Measurements from ENCODE around the gene PSMG4.

Gene PSMG4

DNA sequence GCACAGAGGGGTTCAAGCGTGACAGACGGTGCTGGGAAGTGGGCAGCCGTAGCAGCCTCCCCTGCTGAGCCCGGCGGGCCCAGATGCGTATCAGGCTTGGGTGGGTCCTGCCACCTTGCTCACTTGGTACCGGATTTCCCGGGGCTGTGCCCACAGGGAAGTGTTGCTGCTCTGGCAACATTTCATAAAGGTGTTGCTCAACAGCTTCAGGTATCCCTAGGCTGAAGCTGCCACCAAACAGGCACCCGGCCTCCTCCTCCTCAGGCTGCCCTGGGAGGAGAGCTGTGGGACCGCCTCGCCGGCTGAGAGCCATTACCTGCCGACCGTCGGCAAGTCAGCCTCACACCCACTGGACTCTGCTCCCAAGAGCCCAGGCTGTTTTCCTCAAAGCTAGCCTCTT is 11.5 kb downstream of the PSMG4 start:
- Histone ChIP-seq H3K27ac (replicated peaks) (no peak overlapping the region), H3K4me3 (replicated peaks; ENCODE audit: insufficient read depth, low read length) (no peak overlapping the region)

DNA sequence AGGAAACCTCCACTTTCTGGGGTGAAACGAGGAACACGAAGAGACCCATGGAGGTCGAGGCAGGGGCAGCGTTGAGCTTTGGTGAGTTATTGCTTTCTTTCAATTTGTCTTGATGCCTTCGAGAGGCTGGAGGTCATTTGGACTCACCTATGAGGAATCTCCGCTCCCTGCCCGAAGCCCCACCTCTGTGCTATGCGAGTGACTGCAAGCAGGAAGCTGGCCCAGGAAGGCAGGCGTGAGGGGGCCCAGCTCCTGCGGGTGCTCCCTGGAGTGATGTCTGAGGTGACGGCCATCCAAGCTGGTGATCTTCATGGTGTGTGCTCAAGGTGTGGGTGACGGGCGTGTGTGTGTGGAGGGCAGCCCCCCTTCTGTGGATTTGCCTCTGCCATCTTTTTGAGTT is 13.0 kb downstream of the PSMG4 start:
- DNase-seq (ENCODE audit: low read depth in 1 of 2, low spot score in 1 of 2), result no peak
- Histone ChIP-seq H3K27ac (replicated peaks) (no peak overlapping the region), H3K27me3 (ENCODE audit: insufficient read depth, poor library complexity, severe bottlenecking) (no peaks in the 10 kb centered on the region), H3K4me3 (replicated peaks; ENCODE audit: insufficient read depth, low read length) (no peak overlapping the region)
- TF ChIP-seq SPI1 (IDR thresholded peaks at IDR 0.05; ENCODE audit: borderline replicate concordance, low read depth), result no peak
- TF ChIP-seq, protein P1, sequence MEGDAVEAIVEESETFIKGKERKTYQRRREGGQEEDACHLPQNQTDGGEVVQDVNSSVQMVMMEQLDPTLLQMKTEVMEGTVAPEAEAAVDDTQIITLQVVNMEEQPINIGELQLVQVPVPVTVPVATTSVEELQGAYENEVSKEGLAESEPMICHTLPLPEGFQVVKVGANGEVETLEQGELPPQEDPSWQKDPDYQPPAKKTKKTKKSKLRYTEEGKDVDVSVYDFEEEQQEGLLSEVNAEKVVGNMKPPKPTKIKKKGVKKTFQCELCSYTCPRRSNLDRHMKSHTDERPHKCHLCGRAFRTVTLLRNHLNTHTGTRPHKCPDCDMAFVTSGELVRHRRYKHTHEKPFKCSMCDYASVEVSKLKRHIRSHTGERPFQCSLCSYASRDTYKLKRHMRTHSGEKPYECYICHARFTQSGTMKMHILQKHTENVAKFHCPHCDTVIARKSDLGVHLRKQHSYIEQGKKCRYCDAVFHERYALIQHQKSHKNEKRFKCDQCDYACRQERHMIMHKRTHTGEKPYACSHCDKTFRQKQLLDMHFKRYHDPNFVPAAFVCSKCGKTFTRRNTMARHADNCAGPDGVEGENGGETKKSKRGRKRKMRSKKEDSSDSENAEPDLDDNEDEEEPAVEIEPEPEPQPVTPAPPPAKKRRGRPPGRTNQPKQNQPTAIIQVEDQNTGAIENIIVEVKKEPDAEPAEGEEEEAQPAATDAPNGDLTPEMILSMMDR (IDR thresholded peaks at IDR 0.05; ENCODE audit: insufficient read depth, low read length), result no peak
- no peak for TF ChIP-seq GABPA (IDR thresholded peaks at IDR 0.05; ENCODE audit: low read depth)
- no peak for TF ChIP-seq POLR2AphosphoS5 (IDR thresholded peaks at IDR 0.05; ENCODE audit: low read depth)
- TF ChIP-seq, protein P2, sequence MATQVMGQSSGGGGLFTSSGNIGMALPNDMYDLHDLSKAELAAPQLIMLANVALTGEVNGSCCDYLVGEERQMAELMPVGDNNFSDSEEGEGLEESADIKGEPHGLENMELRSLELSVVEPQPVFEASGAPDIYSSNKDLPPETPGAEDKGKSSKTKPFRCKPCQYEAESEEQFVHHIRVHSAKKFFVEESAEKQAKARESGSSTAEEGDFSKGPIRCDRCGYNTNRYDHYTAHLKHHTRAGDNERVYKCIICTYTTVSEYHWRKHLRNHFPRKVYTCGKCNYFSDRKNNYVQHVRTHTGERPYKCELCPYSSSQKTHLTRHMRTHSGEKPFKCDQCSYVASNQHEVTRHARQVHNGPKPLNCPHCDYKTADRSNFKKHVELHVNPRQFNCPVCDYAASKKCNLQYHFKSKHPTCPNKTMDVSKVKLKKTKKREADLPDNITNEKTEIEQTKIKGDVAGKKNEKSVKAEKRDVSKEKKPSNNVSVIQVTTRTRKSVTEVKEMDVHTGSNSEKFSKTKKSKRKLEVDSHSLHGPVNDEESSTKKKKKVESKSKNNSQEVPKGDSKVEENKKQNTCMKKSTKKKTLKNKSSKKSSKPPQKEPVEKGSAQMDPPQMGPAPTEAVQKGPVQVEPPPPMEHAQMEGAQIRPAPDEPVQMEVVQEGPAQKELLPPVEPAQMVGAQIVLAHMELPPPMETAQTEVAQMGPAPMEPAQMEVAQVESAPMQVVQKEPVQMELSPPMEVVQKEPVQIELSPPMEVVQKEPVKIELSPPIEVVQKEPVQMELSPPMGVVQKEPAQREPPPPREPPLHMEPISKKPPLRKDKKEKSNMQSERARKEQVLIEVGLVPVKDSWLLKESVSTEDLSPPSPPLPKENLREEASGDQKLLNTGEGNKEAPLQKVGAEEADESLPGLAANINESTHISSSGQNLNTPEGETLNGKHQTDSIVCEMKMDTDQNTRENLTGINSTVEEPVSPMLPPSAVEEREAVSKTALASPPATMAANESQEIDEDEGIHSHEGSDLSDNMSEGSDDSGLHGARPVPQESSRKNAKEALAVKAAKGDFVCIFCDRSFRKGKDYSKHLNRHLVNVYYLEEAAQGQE (IDR thresholded peaks at IDR 0.05; ENCODE audit: insufficient replicate concordance, low read depth), result no peak

More for the DNA sequence above, 11.5 kb downstream of the PSMG4 start:
- no peak for DNase-seq (ENCODE audit: low read depth in 1 of 2, low spot score in 1 of 2)
- TF ChIP-seq SPI1 (IDR thresholded peaks at IDR 0.05; ENCODE audit: borderline replicate concordance, low read depth) (no peak), POLR2AphosphoS5 (IDR thresholded peaks at IDR 0.05; ENCODE audit: low read depth) (no peak), GABPA (IDR thresholded peaks at IDR 0.05; ENCODE audit: low read depth) (no peak)
- TF ChIP-seq, protein P2 (IDR thresholded peaks at IDR 0.05; ENCODE audit: insufficient replicate concordance, low read depth), result no peak
- TF ChIP-seq, protein P1 (IDR thresholded peaks at IDR 0.05; ENCODE audit: insufficient read depth, low read length), result no peak
- no peaks in the 10 kb centered on the region for H3K27me3 ChIP-seq (ENCODE audit: insufficient read depth, poor library complexity, severe bottlenecking)

DNA sequence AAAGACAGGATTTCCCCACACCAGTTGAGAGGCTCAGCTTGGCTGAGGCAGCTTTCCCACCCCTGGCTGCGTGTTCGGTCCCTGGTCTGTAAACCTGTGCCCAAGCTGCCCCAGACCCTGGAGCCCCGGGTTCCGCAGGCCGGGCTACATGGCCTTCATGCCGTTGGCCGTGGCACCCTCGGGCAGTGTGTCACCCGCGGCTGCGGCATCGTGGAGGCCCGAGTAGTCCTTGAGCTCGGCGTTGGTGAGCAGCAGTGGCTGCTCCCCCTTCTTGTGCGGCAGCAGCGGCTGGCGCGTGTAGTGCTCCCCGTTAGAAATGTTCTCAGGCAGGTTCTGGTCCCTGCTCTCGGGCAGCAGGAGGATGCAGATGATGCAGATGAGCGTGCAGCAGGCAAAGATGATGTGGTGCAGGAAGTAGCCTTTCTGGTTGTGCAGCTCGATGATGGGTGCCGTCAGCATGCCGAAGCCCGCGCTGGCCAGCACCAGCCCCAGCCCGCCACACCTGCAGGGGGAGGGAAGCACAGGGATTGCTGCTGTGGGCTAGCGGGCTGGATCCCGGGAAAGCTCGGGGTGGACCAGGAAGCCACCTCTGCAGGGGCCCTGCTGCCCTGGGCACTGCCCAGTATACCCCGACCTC is 14.3 kb downstream of the PSMG4 start:
- no peak overlapping the region for H3K4me3 ChIP-seq (replicated peaks; ENCODE audit: insufficient read depth, low read length)
- DNase-seq (ENCODE audit: low read depth in 1 of 2, low spot score in 1 of 2), result no peak
- H3K27me3 ChIP-seq (ENCODE audit: insufficient read depth, poor library complexity, severe bottlenecking), result no peaks in the 10 kb centered on the region
- H3K27ac ChIP-seq (replicated peaks), result no peak overlapping the region
- TF ChIP-seq POLR2AphosphoS5 (IDR thresholded peaks at IDR 0.05; ENCODE audit: low read depth) (no peak), GABPA (IDR thresholded peaks at IDR 0.05; ENCODE audit: low read depth) (no peak), SPI1 (IDR thresholded peaks at IDR 0.05; ENCODE audit: borderline replicate concordance, low read depth) (no peak)
- TF ChIP-seq, protein P2 (IDR thresholded peaks at IDR 0.05; ENCODE audit: insufficient replicate concordance, low read depth), result no peak
- TF ChIP-seq, protein P1 (IDR thresholded peaks at IDR 0.05; ENCODE audit: insufficient read depth, low read length), result no peak

Measured in HL-60 (cell line).